ENCODE data around the gene RANBP6. TPM values are rescaled to one million over a fixed set of nuclear protein-coding genes. Genes with fewer than 3 reads are reported as not detected.
"Not testable (repeated sequence)": the region's sequence is repeated elsewhere in the genome, so short reads cannot be mapped to it uniquely, and the experiment has no call there.

Gene RANBP6
- total RNA-seq: 12.1 TPM
- long read RNA-seq, full-length matches to known transcripts: 6 of 7 reads
- long read RNA-seq, partial matches to known transcripts: 0 of 7 reads
- long read RNA-seq, other reads (novel, unspliced or antisense): 1 of 7 reads

- DNase-seq (ENCODE audit: low spot score): peak; percentile 98
Measured at GRCh38 chr9:6015278-6016157, at the start of gene RANBP6. RANBP6 (minus strand) TSS chr9:6015624; CDS start chr9:6015607, 17 bp downstream.

- not testable (repeated sequence) for DNase-seq (ENCODE audit: low spot score)
Measured at GRCh38 chr9:6063146-6063545, 47.7 kb upstream of the RANBP6 start.

GRCh38 chr9:6055666-6056065 is 40.2 kb upstream of the RANBP6 start:
- DNase-seq (ENCODE audit: low spot score): no peak

DNA sequence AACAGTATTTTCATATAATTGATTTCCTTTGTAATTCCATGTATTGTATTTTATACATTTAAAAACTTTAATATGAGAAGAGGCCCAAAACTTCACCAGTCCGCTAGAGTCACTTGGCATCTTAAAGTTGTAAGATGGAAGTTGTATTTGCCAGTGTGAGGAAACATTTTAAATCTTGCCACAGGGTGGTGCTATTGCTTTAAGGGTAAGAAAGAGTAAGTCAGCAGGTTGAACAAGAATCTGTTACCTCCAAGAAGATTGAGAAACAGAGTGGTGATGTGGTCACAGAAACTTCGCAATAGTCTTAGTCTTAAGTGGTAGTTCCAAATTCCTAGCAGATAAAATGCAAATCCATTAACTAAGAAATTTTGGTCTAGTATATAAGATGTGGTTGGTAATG is 39.8 kb upstream of the RANBP6 start:
- no peak for DNase-seq (ENCODE audit: low spot score)

DNA sequence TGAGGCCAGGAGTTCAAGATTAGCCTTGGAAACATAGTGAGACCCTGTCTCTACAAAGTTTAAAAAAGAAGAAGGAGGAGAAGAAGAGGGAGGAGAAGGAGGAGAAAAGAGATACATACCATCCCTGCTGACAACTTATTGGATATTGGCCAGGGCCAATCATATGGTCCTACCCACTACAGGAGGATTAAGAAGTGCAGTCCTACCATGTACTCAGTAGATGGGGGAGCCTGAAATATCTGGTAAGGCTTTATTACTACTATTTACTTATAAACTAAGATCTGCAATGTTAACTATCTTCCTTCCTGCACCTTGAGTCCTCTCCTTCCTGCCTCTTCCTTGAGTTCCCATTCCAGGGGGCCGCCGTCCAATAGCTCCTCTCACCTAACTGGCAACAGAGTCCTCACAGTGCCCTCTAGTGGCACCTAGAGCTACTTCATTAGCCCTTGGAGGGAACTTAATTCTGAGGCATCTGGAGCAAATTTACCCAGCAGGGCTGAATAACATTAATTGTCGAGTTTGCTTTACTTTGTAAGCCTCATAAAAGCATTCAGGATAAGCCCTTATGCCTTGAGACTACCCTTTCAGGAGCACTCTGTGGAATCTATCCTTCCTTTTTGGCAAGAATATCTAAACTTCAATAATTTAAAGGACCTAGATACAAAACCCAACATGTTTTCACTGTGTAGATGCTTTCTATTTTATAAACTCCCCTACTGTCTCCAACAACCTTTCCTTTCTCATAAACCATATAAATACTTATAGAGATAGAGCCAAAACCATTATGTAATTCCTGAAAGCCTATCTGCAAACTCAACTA is 39.1 kb upstream of the RANBP6 start:
- DNase-seq (ENCODE audit: low spot score): no peak

- no peak for DNase-seq (ENCODE audit: low spot score)
Measured at GRCh38 chr9:6052293-6052919, 37.0 kb upstream of the RANBP6 start.

- no peak for DNase-seq (ENCODE audit: low spot score)
Measured at GRCh38 chr9:6051511-6051950, 36.1 kb upstream of the RANBP6 start.

DNA sequence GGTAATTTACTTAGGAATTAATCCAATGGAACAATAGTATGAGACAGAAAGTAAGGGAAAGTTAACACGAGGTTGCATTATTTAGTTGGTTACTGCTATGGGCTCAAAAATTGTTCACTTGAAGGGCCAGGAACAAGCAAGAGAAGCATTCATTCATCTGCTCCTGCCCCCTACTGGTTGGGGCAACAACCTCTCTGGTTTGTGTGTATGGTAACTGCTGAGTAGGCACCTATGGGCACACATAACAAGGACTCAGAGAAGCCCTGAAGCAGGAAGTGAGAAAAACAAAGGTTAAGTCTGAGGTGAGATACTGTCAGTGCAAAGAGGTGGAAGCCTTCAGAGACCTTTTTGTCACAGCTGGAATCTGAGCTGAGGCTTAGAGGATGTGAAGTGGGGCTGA is 34.4 kb upstream of the RANBP6 start:
- no peak for DNase-seq (ENCODE audit: low spot score)

- no peak for DNase-seq (ENCODE audit: low spot score)
Measured at GRCh38 chr9:6048039-6048438, 32.6 kb upstream of the RANBP6 start.

DNA sequence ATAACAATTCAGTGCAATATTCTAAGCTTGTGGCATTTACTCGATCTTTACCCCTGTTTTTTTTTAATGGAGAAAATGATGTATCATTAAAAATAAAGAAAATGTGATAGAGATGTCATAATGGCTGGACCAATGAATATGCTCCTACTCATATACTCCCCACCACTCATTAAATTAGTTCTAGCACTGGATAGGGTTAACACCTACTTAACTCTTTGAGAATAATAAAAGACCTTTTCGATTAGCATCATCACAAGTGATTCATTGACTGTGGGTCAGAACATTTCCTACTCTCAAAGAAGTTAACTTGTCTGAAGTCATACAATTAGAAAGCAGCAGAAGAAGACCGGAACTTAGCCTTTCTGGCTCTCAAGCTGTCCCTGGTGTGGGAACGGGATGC is 31.6 kb upstream of the RANBP6 start:
- DNase-seq (ENCODE audit: low spot score): no peak

- no peak for DNase-seq (ENCODE audit: low spot score)
Measured at GRCh38 chr9:6045364-6045763, 29.9 kb upstream of the RANBP6 start.

DNA sequence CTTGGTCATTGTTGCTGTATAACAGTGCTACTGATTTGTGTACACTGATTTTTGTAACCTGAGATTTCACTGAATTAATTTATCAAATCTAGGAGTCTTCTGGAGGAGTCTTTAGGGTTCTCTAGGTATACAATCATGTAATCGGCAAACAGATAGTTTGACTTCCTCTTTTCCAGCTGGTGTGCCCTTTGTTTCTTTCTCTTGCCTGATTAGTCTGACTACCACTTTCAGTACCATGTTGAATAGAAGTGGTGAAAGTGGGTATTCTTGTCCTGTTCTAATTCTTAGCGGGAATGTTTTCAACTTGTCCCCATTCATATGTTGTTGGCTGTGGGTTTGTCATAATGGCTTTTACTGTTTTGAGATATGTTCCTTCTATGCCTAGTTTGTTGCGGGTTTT is 24.7 kb upstream of the RANBP6 start:
- no peak for DNase-seq (ENCODE audit: low spot score)

- no peak for DNase-seq (ENCODE audit: low spot score)
Measured at GRCh38 chr9:6036391-6036790, 21.0 kb upstream of the RANBP6 start.

- no peak for DNase-seq (ENCODE audit: low spot score)
Measured at GRCh38 chr9:6034954-6035353, 19.5 kb upstream of the RANBP6 start.

GRCh38 chr9:6029604-6030274 is 14.3 kb upstream of the RANBP6 start:
- DNase-seq (ENCODE audit: low spot score): no peak

DNA sequence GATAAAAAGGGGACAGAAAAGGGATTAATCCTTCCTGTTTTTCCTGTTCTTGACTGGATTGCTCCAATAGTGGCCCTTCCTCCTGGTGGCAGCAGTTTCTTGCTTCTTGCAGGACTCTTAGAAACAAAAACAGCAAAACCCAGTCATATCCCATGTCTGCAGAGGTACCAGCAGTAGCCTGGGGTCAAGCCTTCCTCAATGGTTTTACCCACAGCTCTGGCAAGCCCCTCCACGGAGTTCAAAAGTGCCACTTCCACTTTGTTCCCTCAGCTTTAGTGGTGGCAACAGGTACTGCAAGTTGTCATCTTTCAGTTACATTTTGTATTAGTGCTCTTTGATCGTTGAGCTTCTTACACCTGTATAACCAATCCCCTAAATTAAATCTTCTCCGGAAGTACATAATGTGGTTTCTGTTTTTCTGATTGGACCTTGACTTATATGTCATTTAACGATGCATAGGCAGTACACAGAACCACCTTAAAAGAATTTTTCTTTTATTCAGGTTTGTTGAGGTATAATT is 8.7 kb upstream of the RANBP6 start:
- no peak for DNase-seq (ENCODE audit: low spot score)

DNA sequence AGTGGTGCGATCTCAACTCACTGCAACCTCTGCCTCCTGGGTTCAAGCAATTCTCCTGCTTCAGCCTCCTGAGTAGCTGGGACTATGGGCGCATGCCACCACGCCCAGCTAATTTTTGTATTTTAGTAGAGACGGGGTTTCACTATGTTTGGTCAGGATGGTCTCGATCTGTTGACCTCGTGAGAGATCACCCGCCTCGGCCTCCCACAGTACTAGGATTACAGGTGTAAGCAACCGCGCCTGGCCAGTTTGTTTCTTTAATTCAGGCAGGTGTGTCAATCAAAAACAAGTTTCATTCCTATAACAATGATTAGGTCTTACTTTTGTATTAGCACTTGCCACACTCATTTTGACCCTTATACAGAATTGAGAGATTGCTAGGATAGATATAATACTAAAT is 1.6 kb upstream of the RANBP6 start:
- not testable (repeated sequence) for DNase-seq (ENCODE audit: low spot score)

- DNase-seq (ENCODE audit: low spot score): no peak
Measured at GRCh38 chr9:6014670-6015270, 654 bp downstream of the RANBP6 start.

- peak; percentile 94 for DNase-seq (ENCODE audit: low spot score)
Measured at GRCh38 chr9:6008169-6008979, 7.0 kb downstream of the RANBP6 start.

All from mesenteric fat pad (tissue), 1 donor.